Islet of Langerhans (tissue), 1 donor: ENCODE measurements around the gene KTN1.

Source experiments
- FAIRE-seq: peaks from one replicate; lab custom pipeline; 2011; peaks lifted over from hg19 to GRCh38; lab: Jason Lieb, UNC

The KTN1 gene

GRCh38 chr14:55572578-55572977 is 7.4 kb upstream of the KTN1 start:
- no peak for FAIRE-seq

GRCh38 chr14:55574988-55575387 is 5.0 kb upstream of the KTN1 start:
- no peak for FAIRE-seq

DNA sequence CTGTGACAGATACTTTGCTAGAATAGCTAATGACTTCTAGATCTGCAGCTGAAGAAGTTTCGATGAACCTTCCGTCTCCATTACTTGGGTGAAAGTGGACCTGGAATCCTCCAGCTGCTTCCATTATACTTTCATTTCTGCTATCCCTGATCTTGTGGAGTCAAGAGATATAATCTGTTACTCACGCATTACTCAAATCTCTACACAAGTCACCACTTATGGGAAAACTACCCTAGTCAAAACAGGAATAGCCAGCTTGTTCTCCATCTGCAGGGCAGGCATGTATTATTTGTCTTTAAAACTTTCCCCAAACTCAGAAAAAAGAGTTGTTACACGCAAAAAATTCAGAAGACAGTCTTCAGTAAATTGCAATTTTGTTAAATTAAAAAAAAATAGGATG is 2.8 kb upstream of the KTN1 start:
- no peak for FAIRE-seq

- no peak for FAIRE-seq
Observed at GRCh38 chr14:55578511-55578910, 1.5 kb upstream of the KTN1 start.

DNA sequence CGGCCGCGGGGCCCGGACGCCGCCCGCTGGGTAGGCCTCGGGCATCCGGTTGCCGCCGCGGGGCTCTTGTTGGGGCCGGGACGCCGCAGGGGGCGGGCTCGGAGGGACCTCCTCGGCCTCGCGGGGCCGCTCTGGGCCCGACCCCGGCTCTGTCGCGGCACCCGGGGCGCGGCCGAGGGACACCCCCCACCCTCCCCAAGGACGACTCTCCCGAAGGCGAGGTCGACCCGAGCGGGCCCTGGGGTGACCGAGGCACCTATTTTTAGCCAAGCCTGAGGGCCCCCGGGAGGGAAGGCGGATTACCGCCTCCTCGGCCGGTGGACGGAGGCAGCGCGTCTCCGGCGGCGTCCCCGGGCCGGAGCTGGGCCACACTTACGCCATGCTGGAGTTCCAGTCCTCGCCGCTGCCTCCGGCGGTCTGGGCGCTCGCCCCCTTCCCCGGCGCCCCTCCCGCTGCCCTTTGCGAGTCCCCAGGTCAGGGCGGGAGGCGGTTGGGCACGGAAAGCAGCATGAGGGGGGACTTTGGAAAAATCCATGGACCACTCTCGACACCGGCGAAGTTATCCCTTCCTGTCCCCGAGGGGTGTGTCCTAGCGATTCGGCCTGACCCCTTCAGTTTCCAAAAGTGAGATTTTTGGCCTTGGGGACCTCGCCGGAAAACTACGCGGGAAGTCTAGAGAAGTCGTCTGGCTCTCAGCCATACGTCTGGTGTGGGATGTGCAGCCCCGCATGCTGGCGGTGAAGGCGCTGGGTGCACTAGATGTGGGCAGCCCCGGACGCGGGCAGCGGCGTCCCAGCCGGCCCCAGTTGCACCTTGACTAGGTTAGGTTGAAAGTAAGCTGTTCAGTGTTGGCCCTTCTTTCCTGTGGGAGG is 699 bp downstream of the KTN1 start:
- no peak for FAIRE-seq

- no peak for FAIRE-seq
Observed at GRCh38 chr14:55581342-55581771, 1.4 kb downstream of the KTN1 start.

DNA sequence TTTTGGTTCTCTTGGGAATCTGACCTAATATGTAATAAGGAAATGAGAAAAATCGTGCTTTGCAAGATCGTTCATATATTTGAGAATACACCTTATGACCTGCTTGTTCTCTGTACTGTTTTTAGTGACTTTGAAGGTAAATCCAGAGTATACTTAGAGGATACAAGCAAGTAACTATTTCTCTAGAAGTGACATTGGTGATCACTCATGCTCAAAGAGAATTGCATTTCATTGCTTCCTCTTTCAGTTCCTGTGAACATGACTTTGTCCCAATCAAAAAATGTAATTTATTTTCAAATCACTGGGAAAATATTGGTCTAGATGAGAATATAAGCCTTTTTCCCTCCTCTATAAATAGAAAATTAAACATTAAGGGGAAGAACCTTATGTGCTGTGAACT is 2.7 kb downstream of the KTN1 start:
- no peak for FAIRE-seq

DNA sequence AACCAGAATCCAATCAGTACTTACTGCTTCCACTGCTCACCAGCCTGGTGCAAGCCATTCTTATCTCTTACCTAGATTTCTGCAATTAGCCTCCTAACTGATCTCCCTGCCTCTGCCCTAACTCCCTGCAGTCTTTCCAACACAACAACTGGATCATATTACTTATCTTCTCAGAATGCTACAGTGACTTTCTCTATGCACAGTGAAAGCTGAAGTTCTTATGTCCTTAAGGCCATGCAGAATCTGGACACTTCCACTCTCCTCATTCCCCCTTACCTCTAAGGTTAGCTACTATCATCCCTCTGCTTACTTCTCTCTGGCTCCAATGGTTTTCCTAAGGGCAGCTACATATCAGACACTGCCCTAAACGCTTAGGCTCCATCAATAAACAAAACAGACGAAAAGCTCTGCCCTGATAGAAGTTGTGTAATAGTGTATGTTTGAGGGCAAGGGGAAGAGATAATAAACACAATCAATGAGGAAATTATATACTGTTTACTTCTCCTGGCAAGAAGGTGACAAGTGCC is 4.0 kb downstream of the KTN1 start:
- FAIRE-seq = no peak

DNA sequence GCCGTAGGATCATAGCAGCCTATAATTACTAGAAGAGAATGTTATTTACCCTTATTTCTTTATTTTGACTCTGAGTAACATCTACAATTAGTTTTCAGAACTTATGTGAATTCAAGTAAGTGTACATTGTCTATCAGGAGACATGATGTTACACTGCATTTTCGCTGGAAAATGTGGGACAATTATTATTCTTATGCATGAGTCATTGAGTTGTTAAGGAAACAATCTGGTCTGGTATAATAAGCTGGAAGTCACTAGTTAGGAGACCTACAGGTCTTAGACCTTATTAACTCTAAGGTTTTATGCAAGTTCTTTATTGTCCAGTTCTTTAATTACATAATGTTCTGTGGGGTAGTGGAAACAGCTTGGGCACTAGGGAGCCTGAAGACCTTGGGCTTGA is 5.8 kb downstream of the KTN1 start:
- FAIRE-seq = peak; percentile 75

DNA sequence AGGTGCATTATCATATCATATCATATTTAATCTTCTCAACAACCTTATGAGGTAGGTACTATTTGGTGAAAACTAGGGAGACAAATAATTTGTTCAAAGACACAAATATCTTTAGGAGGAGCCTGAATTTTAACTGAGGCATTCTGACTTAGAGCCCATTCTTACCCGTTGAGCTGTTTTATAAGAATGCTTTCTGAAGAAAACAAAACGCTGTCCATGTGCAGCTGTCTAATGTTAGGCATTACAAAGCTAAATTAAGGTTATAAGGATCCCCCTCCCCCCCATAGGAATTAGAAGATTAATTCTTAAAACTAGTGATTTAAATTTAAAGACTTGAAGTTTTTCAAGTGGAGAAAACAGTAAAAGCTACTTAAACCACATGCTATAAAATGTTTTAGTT is 6.4 kb downstream of the KTN1 start:
- FAIRE-seq = no peak

DNA sequence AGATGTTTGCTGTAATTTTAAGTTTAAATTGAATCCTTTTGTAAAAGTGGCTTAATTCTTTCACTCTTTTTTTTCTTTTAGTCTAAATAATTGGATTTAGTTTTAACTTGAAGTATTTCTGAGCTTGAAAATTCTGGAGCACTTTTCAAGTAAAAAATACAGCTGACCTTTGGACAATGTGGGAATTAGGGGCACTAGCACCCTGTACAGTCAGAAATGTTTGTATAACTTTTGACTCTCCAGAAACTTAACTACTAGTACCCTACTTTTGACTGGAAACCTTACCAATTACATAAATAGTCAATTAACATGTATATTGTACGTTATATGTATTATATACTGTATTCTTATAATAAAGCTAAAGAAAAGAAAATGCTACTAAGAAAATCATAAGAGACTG is 7.8 kb downstream of the KTN1 start:
- FAIRE-seq = no peak

- no peak for FAIRE-seq
Observed at GRCh38 chr14:55588259-55588699, 8.3 kb downstream of the KTN1 start.

- no peak for FAIRE-seq
Observed at GRCh38 chr14:55589171-55589570, 9.2 kb downstream of the KTN1 start.

DNA sequence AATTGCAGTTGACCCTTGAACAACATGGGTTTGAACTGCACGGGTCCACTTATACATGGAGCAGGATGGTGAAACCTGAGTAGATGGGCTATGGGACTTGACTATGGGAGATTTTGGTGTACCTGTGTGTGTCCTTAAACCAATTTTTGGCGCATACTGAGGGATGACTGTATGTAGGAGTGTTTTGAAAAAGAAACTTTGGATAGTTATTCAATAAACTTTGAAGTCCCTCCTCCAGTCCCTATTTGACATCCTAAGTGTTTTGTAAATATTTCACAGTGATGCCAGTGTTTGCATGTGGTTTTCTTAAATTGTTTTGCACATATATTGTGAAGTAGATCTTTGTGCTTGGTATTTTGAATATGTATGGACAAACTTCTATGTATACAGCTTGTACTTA is 12.4 kb downstream of the KTN1 start:
- no peak for FAIRE-seq

- FAIRE-seq = no peak
Observed at GRCh38 chr14:55593698-55594097, 13.7 kb downstream of the KTN1 start.

- FAIRE-seq = no peak
Observed at GRCh38 chr14:55599250-55599879, 19.4 kb downstream of the KTN1 start.

DNA sequence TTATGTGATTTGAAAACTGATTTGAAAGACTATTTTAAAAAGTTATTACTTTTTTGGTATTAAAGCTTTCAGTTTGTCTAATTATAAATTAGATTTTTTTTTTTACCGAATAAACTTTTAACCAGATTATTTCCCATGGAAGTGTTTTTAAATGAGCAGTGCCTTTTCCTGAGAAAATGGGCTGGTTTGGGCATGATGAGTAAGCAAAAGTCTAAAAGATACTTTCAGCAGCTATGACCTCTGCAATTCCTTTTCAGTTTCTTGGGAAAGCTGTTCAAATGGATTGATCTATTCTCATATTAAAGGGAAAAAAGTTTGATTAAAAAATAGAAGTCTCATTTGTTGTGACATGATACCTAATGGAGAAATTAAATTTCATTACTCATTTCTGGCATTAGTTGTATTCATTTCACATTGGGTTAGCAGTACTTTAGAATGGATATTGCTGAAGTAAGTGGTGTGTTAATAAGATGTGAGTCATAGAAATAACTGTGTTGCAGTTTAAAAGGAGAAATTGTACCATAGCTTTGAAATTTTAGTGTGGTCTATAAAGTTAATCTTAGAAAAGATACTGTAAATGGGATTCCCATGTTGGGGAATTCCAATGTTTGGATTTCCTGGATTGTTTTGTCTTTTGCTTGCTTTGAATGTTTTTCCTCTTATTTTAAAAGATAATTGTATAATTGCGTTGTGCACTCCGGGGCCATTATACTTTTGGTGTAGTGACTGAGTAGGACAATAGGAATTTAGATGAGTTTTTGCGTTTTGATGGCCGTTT is 21.0 kb downstream of the KTN1 start:
- peak; percentile 98 for FAIRE-seq

- no peak for FAIRE-seq
Observed at GRCh38 chr14:55603401-55603953, 23.5 kb downstream of the KTN1 start.

GRCh38 chr14:55604488-55604887 is 24.5 kb downstream of the KTN1 start:
- no peak for FAIRE-seq

DNA sequence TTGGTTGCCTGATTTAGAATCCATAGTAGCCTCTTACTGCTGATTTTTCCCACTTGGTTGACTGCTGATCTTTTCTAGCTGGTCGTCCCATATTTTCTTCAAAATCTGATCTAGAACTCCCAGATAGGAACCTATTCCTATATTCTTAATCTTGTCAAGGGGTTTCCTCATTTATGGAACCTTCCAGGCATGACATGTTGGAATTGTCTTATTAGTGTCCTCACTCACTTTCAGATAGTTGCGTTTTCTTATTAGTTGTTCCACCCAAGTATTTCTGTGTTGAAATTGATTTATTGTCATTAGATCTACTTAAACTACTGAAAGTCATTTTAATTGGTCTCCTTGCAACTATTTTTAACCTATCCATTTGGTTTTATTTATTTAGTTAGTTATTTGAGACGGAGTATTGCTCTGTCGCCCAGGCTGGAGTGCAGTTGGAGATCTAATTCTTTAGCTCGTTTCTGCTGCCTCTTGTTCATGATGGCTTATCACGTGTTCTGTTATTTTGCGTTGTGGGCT is 25.0 kb downstream of the KTN1 start:
- no peak for FAIRE-seq

- peak; percentile 33 for FAIRE-seq
Observed at GRCh38 chr14:55605793-55606192, 25.8 kb downstream of the KTN1 start.

GRCh38 chr14:55607386-55607785 is 27.4 kb downstream of the KTN1 start:
- no peak for FAIRE-seq
